HG03095 (cell line): ENCODE data around the gene NCOA5.
"Not testable (repeated sequence)": the region's sequence is repeated elsewhere in the genome, so short reads cannot be mapped to it uniquely, and the experiment has no call there.

Experiments
- ATAC-seq: cut with Tn5 transposase; IDR thresholded peaks from one replicate; pipeline ENCODE4 v1.9.1; 2021; ENCODE audit warnings: moderate library complexity; ENCODE audit not compliant: unreplicated experiment

The NCOA5 gene

GRCh38 chr20:46093531-46093930 lies 3.8 kb upstream of the NCOA5 start:
- no peak for ATAC-seq

GRCh38 chr20:46091622-46092535 lies 2.1 kb upstream of the NCOA5 start:
- ATAC-seq = not testable (repeated sequence)

GRCh38 chr20:46089167-46089416 lies 670 bp downstream of the NCOA5 start:
- ATAC-seq = peak; percentile 31

- no peak for ATAC-seq
Measured at GRCh38 chr20:46088409-46089166, 1.2 kb downstream of the NCOA5 start.

- ATAC-seq = no peak
Measured at GRCh38 chr20:46087161-46087560, 2.6 kb downstream of the NCOA5 start.

- no peak for ATAC-seq
Measured at GRCh38 chr20:46085179-46085851, 4.4 kb downstream of the NCOA5 start.

GRCh38 chr20:46084805-46085178 lies 5.0 kb downstream of the NCOA5 start:
- ATAC-seq = no peak

- ATAC-seq = no peak
Measured at GRCh38 chr20:46083531-46084061, 6.2 kb downstream of the NCOA5 start.

GRCh38 chr20:46083101-46083500 lies 6.7 kb downstream of the NCOA5 start:
- no peak for ATAC-seq

GRCh38 chr20:46081074-46081473 lies 8.7 kb downstream of the NCOA5 start:
- ATAC-seq = no peak

GRCh38 chr20:46078954-46079353 lies 10.8 kb downstream of the NCOA5 start:
- no peak for ATAC-seq

GRCh38 chr20:46077642-46078305 lies 12.0 kb downstream of the NCOA5 start:
- ATAC-seq = no peak

- ATAC-seq = no peak
Measured at GRCh38 chr20:46076806-46077205, 13.0 kb downstream of the NCOA5 start.

- no peak for ATAC-seq
Measured at GRCh38 chr20:46074006-46074405, 15.8 kb downstream of the NCOA5 start.

- ATAC-seq = no peak
Measured at GRCh38 chr20:46073443-46073842, 16.3 kb downstream of the NCOA5 start.

- no peak for ATAC-seq
Measured at GRCh38 chr20:46073024-46073423, 16.7 kb downstream of the NCOA5 start.

GRCh38 chr20:46071573-46071972 lies 18.2 kb downstream of the NCOA5 start:
- no peak for ATAC-seq

GRCh38 chr20:46070215-46070900 lies 19.4 kb downstream of the NCOA5 start:
- ATAC-seq = no peak

- no peak for ATAC-seq
Measured at GRCh38 chr20:46065691-46066090, 24.1 kb downstream of the NCOA5 start.

- no peak for ATAC-seq
Measured at GRCh38 chr20:46065006-46065405, 24.8 kb downstream of the NCOA5 start.
